Activated CD4-positive, alpha-beta T cell treated with anti-CD3 and anti-CD28 coated beads, Interleukin-2, amount 10 ng/mL, durations not matched to agents 7 days and 5 days (primary cell): ENCODE measurements around the gene ARHGEF3. TPM values are rescaled to one million over a fixed set of nuclear protein-coding genes. Genes with fewer than 3 reads are reported as not detected.

ENCODE experiments used
- CTCF ChIA-PET: fragments of 350-600 bp; sonication (Branson Sonifier 250); formaldehyde crosslinking; loops from one replicate; lab custom pipeline; 2021; ENCODE audit warnings: antibody characterized with exemption; lab: Charles Lee
- POLR2A ChIA-PET: fragments of 350-600 bp; sonication (Branson Sonifier 250); formaldehyde crosslinking; loops from one replicate; lab custom pipeline; 2021; ENCODE audit warnings: antibody characterized with exemption; lab: Charles Lee
- DNase-seq: peaks from one replicate; pipeline ENCODE4 v3.0.0-alpha.2; 2020
- H3K27ac Mint-ChIP-seq: one replicate; pipeline ENCODE4 v1.8.0; 2021; ENCODE audit warnings: mild to moderate bottlenecking, moderate library complexity, mixed read lengths
- H3K27me3 Mint-ChIP-seq: one replicate; pipeline ENCODE4 v1.8.0; 2021; ENCODE audit warnings: mixed read lengths
- H3K36me3 Mint-ChIP-seq: one replicate; pipeline ENCODE4 v1.8.0; 2021; ENCODE audit warnings: low read depth, mixed read lengths
- H3K4me1 Mint-ChIP-seq: one replicate; pipeline ENCODE4 v1.8.0; 2021; ENCODE audit warnings: mixed read lengths
- H3K4me3 Mint-ChIP-seq: one replicate; pipeline ENCODE4 v1.8.0; 2021; ENCODE audit warnings: mild to moderate bottlenecking, moderate library complexity, mixed read lengths
- H3K9me3 Mint-ChIP-seq: one replicate; pipeline ENCODE4 v1.8.0; 2021; ENCODE audit warnings: mixed read lengths
- total RNA-seq, 2 experiments: library from RNA; stranded (reverse); gene quantifications; one replicate each; pipeline ENCODE4 v1.2.3, GENCODE V29; 2021

Gene ARHGEF3
- 100 to 1,000 TPM; 102 to 109 TPM for total RNA-seq

- ChIA-PET CTCF (interaction anchor here (0.6 to 6.7 kb wide), 23 partner anchors 8 to 201 kb away, joined by 3 to 79 read pairs (median 4); no protein-coding TSS in a partner anchor), POLR2A (no interaction called here)
- Mint-ChIP-seq H3K4me3 (peak within 1 kb of the TSS; percentile 87), H3K27ac (peak within 1 kb of the TSS; percentile 87), H3K36me3 (peaks cover 33% of the 10 kb centered on the region), H3K27me3 (no peaks in the 10 kb centered on the region), H3K4me1 (peaks cover 40% of the 10 kb centered on the region), H3K9me3 (no peaks in the 10 kb centered on the region)
- peak; percentile 85 for DNase-seq
Measured at GRCh38 chr3:56801662-56802377, at the start of gene ARHGEF3. TSS of gene ARHGEF3 (minus strand) at chr3:56801949. CDS start at chr3:56801798, 151 bp downstream.

GRCh38 chr3:56849698-56850097, 47.9 kb upstream of the ARHGEF3 start:
- H3K27ac Mint-ChIP-seq: no peak overlapping the region
- H3K4me3 Mint-ChIP-seq: no peak overlapping the region
- H3K36me3 Mint-ChIP-seq: peaks cover 35% of the 10 kb centered on the region
- H3K9me3 Mint-ChIP-seq: peaks cover 7% of the 10 kb centered on the region
- CTCF ChIA-PET: interaction anchor here (1.1 kb wide), 1 partner anchor 12 kb away, joined by 3 read pairs; no protein-coding TSS in a partner anchor
- DNase-seq: no peak
- POLR2A ChIA-PET: no interaction called here
- H3K27me3 Mint-ChIP-seq: no peaks in the 10 kb centered on the region
- H3K4me1 Mint-ChIP-seq: peaks cover 9% of the 10 kb centered on the region

- no peak for DNase-seq
- Mint-ChIP-seq H3K27ac (no peak overlapping the region), H3K4me3 (no peak overlapping the region), H3K9me3 (peaks cover 7% of the 10 kb centered on the region), H3K4me1 (peaks cover 5% of the 10 kb centered on the region), H3K36me3 (peaks cover 33% of the 10 kb centered on the region), H3K27me3 (no peaks in the 10 kb centered on the region)
- POLR2A ChIA-PET: no interaction called here
- CTCF ChIA-PET: no interaction called here
Measured at GRCh38 chr3:56845505-56845904, 43.8 kb upstream of the ARHGEF3 start.

- no peak for DNase-seq
- no peak overlapping the region for H3K27ac Mint-ChIP-seq
- no peaks in the 10 kb centered on the region for H3K27me3 Mint-ChIP-seq
- ChIA-PET CTCF (interaction anchor here (0.6 to 1.0 kb wide), 2 partner anchors 39 to 145 kb away, joined by 3 read pairs; no protein-coding TSS in a partner anchor), POLR2A (no interaction called here)
- peaks cover 33% of the 10 kb centered on the region for H3K36me3 Mint-ChIP-seq
- peaks cover 5% of the 10 kb centered on the region for H3K4me1 Mint-ChIP-seq
- peaks cover 7% of the 10 kb centered on the region for H3K9me3 Mint-ChIP-seq
- H3K4me3 Mint-ChIP-seq: no peak overlapping the region
Measured at GRCh38 chr3:56844536-56844935, 42.8 kb upstream of the ARHGEF3 start.

GRCh38 chr3:56839784-56840715, 38.3 kb upstream of the ARHGEF3 start:
- peaks cover 9% of the 10 kb centered on the region for H3K4me1 Mint-ChIP-seq
- CTCF ChIA-PET: interaction anchor here (1.1 kb wide), 1 partner anchor 16 kb away, joined by 3 read pairs; no protein-coding TSS in a partner anchor
- no peaks in the 10 kb centered on the region for H3K27me3 Mint-ChIP-seq

GRCh38 chr3:56838448-56838847, 36.7 kb upstream of the ARHGEF3 start:
- H3K27me3 Mint-ChIP-seq: no peaks in the 10 kb centered on the region
- peaks cover 18% of the 10 kb centered on the region for H3K36me3 Mint-ChIP-seq
- no peak for DNase-seq
- no peak overlapping the region for H3K4me3 Mint-ChIP-seq
- no peaks in the 10 kb centered on the region for H3K9me3 Mint-ChIP-seq
- no peak overlapping the region for H3K27ac Mint-ChIP-seq
- CTCF ChIA-PET: no interaction called here
- POLR2A ChIA-PET: no interaction called here
- peaks cover 9% of the 10 kb centered on the region for H3K4me1 Mint-ChIP-seq

More at GRCh38 chr3:56839784-56840715, 38.3 kb upstream of the ARHGEF3 start:
- no peak overlapping the region for H3K4me3 Mint-ChIP-seq
- POLR2A ChIA-PET: no interaction called here
- no peak overlapping the region for H3K27ac Mint-ChIP-seq
- DNase-seq: no peak
- H3K9me3 Mint-ChIP-seq: peaks cover 1% of the 10 kb centered on the region
- peaks cover 25% of the 10 kb centered on the region for H3K36me3 Mint-ChIP-seq

- DNase-seq: no peak
- Mint-ChIP-seq H3K4me1 (peaks cover 10% of the 10 kb centered on the region), H3K27ac (no peak overlapping the region), H3K9me3 (no peaks in the 10 kb centered on the region), H3K4me3 (no peak overlapping the region), H3K36me3 (peaks cover 16% of the 10 kb centered on the region), H3K27me3 (no peaks in the 10 kb centered on the region)
- CTCF ChIA-PET: no interaction called here
- POLR2A ChIA-PET: no interaction called here
Measured at GRCh38 chr3:56837196-56837955, 35.6 kb upstream of the ARHGEF3 start.

GRCh38 chr3:56836276-56837163, 34.8 kb upstream of the ARHGEF3 start:
- ChIA-PET CTCF (no interaction called here), POLR2A (interaction anchor here (0.6 kb wide), 1 partner anchor 130 kb away, joined by 4 read pairs; no protein-coding TSS in a partner anchor)
- H3K27ac Mint-ChIP-seq: no peak overlapping the region
- no peaks in the 10 kb centered on the region for H3K27me3 Mint-ChIP-seq
- peaks cover 10% of the 10 kb centered on the region for H3K4me1 Mint-ChIP-seq
- peaks cover 16% of the 10 kb centered on the region for H3K36me3 Mint-ChIP-seq
- no peak for DNase-seq
- H3K9me3 Mint-ChIP-seq: no peaks in the 10 kb centered on the region
- no peak overlapping the region for H3K4me3 Mint-ChIP-seq

- POLR2A ChIA-PET: interaction anchor here (0.6 kb wide), 1 partner anchor 131 kb away, joined by 4 read pairs; no protein-coding TSS in a partner anchor
- Mint-ChIP-seq H3K9me3 (no peaks in the 10 kb centered on the region), H3K4me1 (peaks cover 10% of the 10 kb centered on the region)
Measured at GRCh38 chr3:56835650-56836227, 34.0 kb upstream of the ARHGEF3 start.

GRCh38 chr3:56833536-56833935, 31.8 kb upstream of the ARHGEF3 start:
- CTCF ChIA-PET: interaction anchor here (0.6 to 1.4 kb wide), 3 partner anchors 9 to 29 kb away, joined by 4 to 6 read pairs (median 4); no protein-coding TSS in a partner anchor

More at GRCh38 chr3:56835650-56836227, 34.0 kb upstream of the ARHGEF3 start:
- DNase-seq: no peak
- Mint-ChIP-seq H3K27ac (no peak overlapping the region), H3K36me3 (peaks cover 16% of the 10 kb centered on the region), H3K4me3 (no peak overlapping the region), H3K27me3 (no peaks in the 10 kb centered on the region)
- CTCF ChIA-PET: interaction anchor here (0.6 kb wide), 1 partner anchor 380 kb away, joined by 3 read pairs; no protein-coding TSS in a partner anchor

GRCh38 chr3:56833022-56833421, 31.3 kb upstream of the ARHGEF3 start:
- no peak for DNase-seq
- Mint-ChIP-seq H3K4me1 (peaks cover 7% of the 10 kb centered on the region), H3K36me3 (peaks cover 7% of the 10 kb centered on the region), H3K27me3 (no peaks in the 10 kb centered on the region), H3K27ac (no peak overlapping the region), H3K9me3 (no peaks in the 10 kb centered on the region), H3K4me3 (no peak overlapping the region)
- POLR2A ChIA-PET: no interaction called here
- CTCF ChIA-PET: interaction anchor here (1.4 kb wide), 2 partner anchors 11 to 28 kb away, joined by 4 to 6 read pairs; no protein-coding TSS in a partner anchor

More at GRCh38 chr3:56833536-56833935, 31.8 kb upstream of the ARHGEF3 start:
- DNase-seq: no peak
- no peaks in the 10 kb centered on the region for H3K9me3 Mint-ChIP-seq
- no peak overlapping the region for H3K27ac Mint-ChIP-seq
- peaks cover 10% of the 10 kb centered on the region for H3K36me3 Mint-ChIP-seq
- no peak overlapping the region for H3K4me3 Mint-ChIP-seq
- peaks cover 8% of the 10 kb centered on the region for H3K4me1 Mint-ChIP-seq
- no peaks in the 10 kb centered on the region for H3K27me3 Mint-ChIP-seq
- POLR2A ChIA-PET: no interaction called here
